IPS-15b (cell line): Measurements from ENCODE around the gene CUX1.

Source experiments
- H3K27me3 ChIP-seq: one replicate; pipeline ENCODE4 v1.6.1; 2013; ENCODE audit warnings: low read length; ENCODE audit not compliant: control insufficient read depth, insufficient read depth
- H3K36me3 ChIP-seq: one replicate; pipeline ENCODE4 v1.6.1; 2013; ENCODE audit warnings: low read length; ENCODE audit not compliant: control insufficient read depth, insufficient read depth
- H3K4me1 ChIP-seq: one replicate; pipeline ENCODE4 v1.6.1; 2013; ENCODE audit warnings: mild to moderate bottlenecking, low read length; ENCODE audit not compliant: control insufficient read depth, insufficient read depth
- H3K4me3 ChIP-seq: one replicate; pipeline ENCODE4 v1.5.1; 2013; ENCODE audit warnings: low read depth, low read length
- H3K9ac ChIP-seq: one replicate; pipeline ENCODE4 v1.6.1; 2013; ENCODE audit warnings: low read depth, mild to moderate bottlenecking, low read length
- H3K9me3 ChIP-seq: one replicate; pipeline ENCODE4 v1.6.1; 2013; ENCODE audit warnings: mild to moderate bottlenecking, low read length; ENCODE audit not compliant: control insufficient read depth, insufficient read depth

CUX1 gene

GRCh38 chr7:102253066-102253972 is 435.9 kb downstream of the CUX1 start:
- no peaks in the 10 kb centered on the region for H3K27me3 ChIP-seq
- no peak overlapping the region for H3K4me3 ChIP-seq
- no peaks in the 10 kb centered on the region for H3K4me1 ChIP-seq
- no peaks in the 10 kb centered on the region for H3K36me3 ChIP-seq
- H3K9me3 ChIP-seq = no peaks in the 10 kb centered on the region
- no peak overlapping the region for H3K9ac ChIP-seq

GRCh38 chr7:102253973-102254370 is 436.5 kb downstream of the CUX1 start:
- Histone ChIP-seq H3K9me3 (no peaks in the 10 kb centered on the region), H3K36me3 (no peaks in the 10 kb centered on the region), H3K9ac (no peak overlapping the region), H3K4me3 (no peak overlapping the region), H3K27me3 (no peaks in the 10 kb centered on the region), H3K4me1 (no peaks in the 10 kb centered on the region)

GRCh38 chr7:102254521-102254920 is 437.1 kb downstream of the CUX1 start:
- Histone ChIP-seq H3K4me3 (no peak overlapping the region), H3K27me3 (no peaks in the 10 kb centered on the region), H3K4me1 (no peaks in the 10 kb centered on the region), H3K36me3 (no peaks in the 10 kb centered on the region), H3K9ac (no peak overlapping the region), H3K9me3 (no peaks in the 10 kb centered on the region)

- H3K27me3 ChIP-seq = no peaks in the 10 kb centered on the region
- no peaks in the 10 kb centered on the region for H3K4me1 ChIP-seq
- H3K4me3 ChIP-seq = no peak overlapping the region
- no peak overlapping the region for H3K9ac ChIP-seq
- no peaks in the 10 kb centered on the region for H3K9me3 ChIP-seq
- no peaks in the 10 kb centered on the region for H3K36me3 ChIP-seq
Measured at GRCh38 chr7:102255501-102255900, 438.1 kb downstream of the CUX1 start.

- Histone ChIP-seq H3K4me1 (no peaks in the 10 kb centered on the region), H3K9ac (no peak overlapping the region), H3K4me3 (no peak overlapping the region), H3K36me3 (no peaks in the 10 kb centered on the region), H3K9me3 (no peaks in the 10 kb centered on the region), H3K27me3 (no peaks in the 10 kb centered on the region)
Measured at GRCh38 chr7:102255916-102256315, 438.5 kb downstream of the CUX1 start.

GRCh38 chr7:102258073-102258748 is 440.8 kb downstream of the CUX1 start:
- H3K9ac ChIP-seq = no peak overlapping the region
- no peaks in the 10 kb centered on the region for H3K27me3 ChIP-seq
- H3K9me3 ChIP-seq = no peaks in the 10 kb centered on the region
- H3K36me3 ChIP-seq = no peaks in the 10 kb centered on the region
- no peaks in the 10 kb centered on the region for H3K4me1 ChIP-seq
- H3K4me3 ChIP-seq = no peak overlapping the region

GRCh38 chr7:102258749-102259107 is 441.3 kb downstream of the CUX1 start:
- no peak overlapping the region for H3K9ac ChIP-seq
- no peak overlapping the region for H3K4me3 ChIP-seq
- H3K4me1 ChIP-seq = no peaks in the 10 kb centered on the region
- no peaks in the 10 kb centered on the region for H3K27me3 ChIP-seq
- H3K36me3 ChIP-seq = no peaks in the 10 kb centered on the region
- H3K9me3 ChIP-seq = no peaks in the 10 kb centered on the region

- Histone ChIP-seq H3K27me3 (no peaks in the 10 kb centered on the region), H3K9ac (no peak overlapping the region), H3K4me1 (no peaks in the 10 kb centered on the region), H3K36me3 (no peaks in the 10 kb centered on the region), H3K9me3 (no peaks in the 10 kb centered on the region), H3K4me3 (no peak overlapping the region)
Measured at GRCh38 chr7:102260856-102261255, 443.4 kb downstream of the CUX1 start.

- no peak overlapping the region for H3K9ac ChIP-seq
- no peaks in the 10 kb centered on the region for H3K9me3 ChIP-seq
- no peaks in the 10 kb centered on the region for H3K36me3 ChIP-seq
- no peaks in the 10 kb centered on the region for H3K4me1 ChIP-seq
- H3K4me3 ChIP-seq = no peak overlapping the region
- H3K27me3 ChIP-seq = no peaks in the 10 kb centered on the region
Measured at GRCh38 chr7:102261451-102261850, 444.0 kb downstream of the CUX1 start.

GRCh38 chr7:102262546-102262945 is 445.1 kb downstream of the CUX1 start:
- H3K9ac ChIP-seq = no peak overlapping the region
- no peaks in the 10 kb centered on the region for H3K9me3 ChIP-seq
- no peaks in the 10 kb centered on the region for H3K36me3 ChIP-seq
- no peaks in the 10 kb centered on the region for H3K4me1 ChIP-seq
- no peak overlapping the region for H3K4me3 ChIP-seq
- H3K27me3 ChIP-seq = no peaks in the 10 kb centered on the region

GRCh38 chr7:102264367-102264891 is 447.0 kb downstream of the CUX1 start:
- Histone ChIP-seq H3K27me3 (no peaks in the 10 kb centered on the region), H3K4me3 (no peak overlapping the region), H3K9me3 (no peaks in the 10 kb centered on the region), H3K36me3 (no peaks in the 10 kb centered on the region), H3K4me1 (no peaks in the 10 kb centered on the region), H3K9ac (no peak overlapping the region)

- Histone ChIP-seq H3K4me1 (no peaks in the 10 kb centered on the region), H3K4me3 (no peak overlapping the region), H3K9ac (no peak overlapping the region), H3K36me3 (no peaks in the 10 kb centered on the region), H3K9me3 (no peaks in the 10 kb centered on the region), H3K27me3 (no peaks in the 10 kb centered on the region)
Measured at GRCh38 chr7:102266541-102266940, 449.1 kb downstream of the CUX1 start.
